HG02763 (cell line): Measurements from ENCODE around the gene TLDC2.

Experiments used
- ATAC-seq: cut with Tn5 transposase; IDR thresholded peaks from one replicate; pipeline ENCODE4 v1.9.1; 2021; ENCODE audit warnings: mild to moderate bottlenecking, moderate library complexity; ENCODE audit not compliant: unreplicated experiment

Gene TLDC2

GRCh38 chr20:36849333-36850065 is 26.4 kb upstream of the TLDC2 start:
- no peak for ATAC-seq

DNA sequence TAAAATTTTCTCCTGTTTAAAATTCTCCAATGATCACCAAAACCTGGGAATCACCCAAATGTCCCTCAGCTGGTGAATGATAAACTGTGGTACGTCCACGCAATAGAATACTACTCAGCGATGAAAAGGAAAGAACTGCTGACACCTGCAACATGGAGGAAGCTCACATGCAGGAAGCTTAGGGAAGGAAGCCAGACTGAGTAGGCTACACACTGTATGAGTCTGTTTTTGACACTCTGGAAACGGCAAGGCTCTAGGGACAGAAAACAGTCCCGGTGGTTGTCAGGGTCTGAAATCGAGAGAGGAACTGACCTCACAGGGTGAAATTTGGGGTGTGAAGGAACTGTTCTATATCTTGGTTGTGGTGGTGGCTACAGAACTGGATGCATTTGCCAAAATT is 25.2 kb upstream of the TLDC2 start:
- ATAC-seq: no peak

- no peak for ATAC-seq
Observed at GRCh38 chr20:36851490-36851889, 24.4 kb upstream of the TLDC2 start.

- no peak for ATAC-seq
Observed at GRCh38 chr20:36852187-36852586, 23.8 kb upstream of the TLDC2 start.

- ATAC-seq: no peak
Observed at GRCh38 chr20:36854348-36855240, 21.3 kb upstream of the TLDC2 start.

GRCh38 chr20:36855241-36855657 is 20.7 kb upstream of the TLDC2 start:
- no peak for ATAC-seq

DNA sequence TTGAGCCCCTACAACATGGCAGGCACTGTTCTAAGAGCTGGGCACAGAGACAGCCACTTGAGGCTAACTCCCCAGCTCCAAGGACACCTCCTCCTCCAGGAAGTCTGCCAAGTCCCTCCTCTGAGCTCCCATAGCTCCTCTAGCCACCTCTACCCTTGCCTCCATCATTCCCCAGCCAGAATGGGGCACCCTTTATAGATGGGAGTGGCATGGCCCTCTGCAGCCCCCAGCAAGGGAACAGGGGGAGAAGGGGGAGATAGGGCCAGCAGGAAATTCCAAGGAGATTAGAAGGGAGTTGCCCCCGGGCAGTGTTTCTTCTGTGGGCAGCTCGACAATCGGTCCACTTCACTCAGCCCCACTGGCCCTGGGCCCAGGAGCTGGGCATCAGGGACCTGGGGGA is 19.7 kb upstream of the TLDC2 start:
- ATAC-seq: no peak

- ATAC-seq: no peak
Observed at GRCh38 chr20:36856691-36857635, 19.0 kb upstream of the TLDC2 start.

DNA sequence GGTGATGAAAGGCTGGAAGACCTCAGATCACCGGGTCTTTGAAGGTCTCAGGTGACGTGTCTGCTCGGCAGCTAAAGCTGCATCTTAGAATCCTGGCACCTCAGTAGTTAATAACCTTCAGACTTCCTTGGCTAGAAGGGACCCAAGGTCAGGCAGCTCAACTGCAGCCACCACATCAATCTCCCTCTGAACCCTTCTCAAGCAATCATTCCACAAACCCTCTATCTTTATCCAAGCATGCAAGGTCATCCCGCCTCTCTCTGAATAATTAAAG is 16.7 kb upstream of the TLDC2 start:
- ATAC-seq: no peak

DNA sequence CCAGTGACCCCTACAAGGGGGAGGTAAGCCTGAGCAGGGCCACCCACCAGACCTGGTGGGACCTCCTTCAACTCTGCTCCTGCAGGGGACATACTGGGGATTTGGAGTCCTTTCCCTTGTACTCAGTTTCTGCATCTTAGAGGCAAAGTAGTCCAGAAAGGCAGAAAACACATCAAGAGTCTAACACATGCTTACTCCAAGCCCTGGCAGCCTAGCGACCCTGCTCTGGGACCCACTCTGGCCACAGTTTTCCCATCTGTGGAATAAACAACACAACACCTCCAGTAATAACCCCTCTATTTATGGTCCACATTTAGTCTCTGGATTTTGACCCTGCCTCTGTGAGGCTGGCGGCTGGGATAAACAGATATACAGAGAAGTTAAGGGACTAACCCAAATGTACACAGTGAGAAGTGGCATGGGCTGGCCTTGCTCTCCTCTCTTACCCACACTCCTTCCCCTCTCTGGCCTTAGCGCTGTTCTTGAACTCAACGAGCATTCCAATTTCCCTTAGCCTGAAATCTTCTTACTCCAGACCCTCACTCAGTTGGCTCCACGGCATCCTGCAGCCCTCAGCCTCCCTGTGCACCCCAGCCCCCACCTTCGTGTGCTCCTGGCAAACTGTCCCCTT is 16.1 kb upstream of the TLDC2 start:
- ATAC-seq: no peak

- no peak for ATAC-seq
Observed at GRCh38 chr20:36860339-36860738, 15.6 kb upstream of the TLDC2 start.

- no peak for ATAC-seq
Observed at GRCh38 chr20:36860811-36861624, 14.9 kb upstream of the TLDC2 start.

DNA sequence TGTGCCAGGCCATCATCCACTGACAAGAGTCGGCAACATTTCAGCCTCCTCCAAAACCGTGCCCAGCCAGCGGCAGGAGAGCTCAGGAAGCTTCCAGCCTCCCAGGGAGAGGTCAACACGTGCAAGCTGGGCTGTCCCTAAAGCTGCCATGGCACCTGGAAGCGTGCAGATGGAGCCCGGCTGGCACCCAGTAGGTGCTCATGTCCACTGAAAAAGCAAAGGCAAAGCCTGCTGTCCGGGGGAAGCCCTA is 14.4 kb upstream of the TLDC2 start:
- no peak for ATAC-seq

DNA sequence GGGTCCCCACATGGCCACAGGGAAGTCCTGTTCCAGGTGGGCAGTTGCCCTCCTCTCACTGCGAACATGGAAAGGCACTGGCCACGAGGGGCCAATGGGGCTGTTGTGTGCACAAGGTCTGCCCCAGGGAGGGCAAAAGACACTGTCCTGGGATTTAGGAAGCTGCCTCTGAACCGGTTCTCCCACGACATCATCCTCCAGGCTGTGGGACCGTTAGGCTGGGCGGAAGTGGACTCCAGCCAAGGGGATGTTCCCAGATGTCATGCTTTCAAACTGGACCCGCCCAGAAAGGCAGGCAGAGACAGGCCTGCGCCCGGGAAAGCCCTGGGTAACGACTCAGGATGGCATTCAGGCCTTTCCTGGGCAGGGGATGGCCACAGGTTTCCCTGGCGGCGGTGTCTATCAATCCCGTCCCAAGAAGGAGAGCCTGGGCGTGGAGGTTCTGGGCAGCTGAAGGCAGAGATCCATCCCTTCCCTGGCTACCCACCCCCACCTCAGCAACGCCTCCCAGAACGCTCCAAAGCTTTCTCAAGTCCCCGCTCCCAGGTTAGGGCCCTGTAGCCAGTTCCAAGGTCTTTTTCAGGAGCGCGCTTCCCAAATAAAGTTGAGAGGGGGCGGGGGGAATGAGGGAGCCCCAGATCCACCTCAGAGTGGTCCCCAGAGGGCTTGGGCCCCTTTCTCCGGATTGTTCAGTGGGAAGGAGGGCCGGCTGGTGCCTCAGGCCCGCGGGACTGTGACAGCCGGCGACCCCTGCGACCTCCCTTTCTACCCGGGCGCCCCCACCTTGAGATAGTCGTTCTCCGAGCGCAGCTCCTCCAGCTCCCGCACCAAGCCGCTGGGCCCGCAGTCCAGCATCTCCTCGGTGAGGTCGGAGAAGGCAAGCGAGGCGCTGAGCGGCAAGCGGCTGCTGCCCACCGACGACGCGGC is 13.8 kb upstream of the TLDC2 start:
- ATAC-seq: no peak

DNA sequence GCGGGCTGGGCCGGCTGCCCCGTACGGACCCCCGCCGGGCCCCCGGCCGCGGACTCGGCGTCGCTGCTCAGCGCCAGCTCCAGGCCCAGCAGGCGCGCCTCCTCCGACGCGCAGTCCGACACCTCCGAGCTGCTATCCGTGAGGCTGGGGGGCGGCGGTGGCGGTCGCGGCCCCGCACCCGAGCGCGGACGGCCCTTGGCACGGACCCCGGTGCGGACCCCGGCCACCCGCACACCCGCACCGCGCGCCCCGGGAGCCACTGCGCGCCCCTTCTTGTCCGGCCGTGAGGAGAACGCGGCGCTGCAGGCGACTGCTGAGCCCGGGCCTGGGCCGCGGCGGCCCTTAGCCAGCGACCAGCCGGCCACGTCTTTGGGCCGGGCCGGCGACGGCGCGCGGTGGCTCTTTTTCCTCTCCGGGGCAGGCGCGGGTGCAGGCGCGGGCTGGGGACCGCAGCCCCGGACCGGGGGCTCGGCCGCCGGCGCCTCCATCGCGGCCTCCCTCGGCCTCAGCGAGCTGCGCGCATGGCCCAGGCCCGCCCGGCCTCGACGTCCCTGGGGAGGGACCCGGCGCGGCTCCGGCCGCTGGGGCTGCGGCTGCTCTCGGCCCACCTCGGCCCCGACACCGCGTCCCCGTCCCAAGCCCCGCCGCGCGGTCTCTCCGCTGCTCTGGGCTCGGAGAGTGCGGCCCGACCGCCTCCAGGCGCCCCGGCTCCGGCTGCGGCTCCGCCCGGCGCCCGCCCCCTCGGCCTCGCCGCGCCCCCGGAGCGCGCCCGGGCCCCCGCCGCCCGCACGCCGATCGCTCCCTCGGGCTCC is 12.9 kb upstream of the TLDC2 start:
- peak; percentile 8 for ATAC-seq

- no peak for ATAC-seq
Observed at GRCh38 chr20:36865076-36865860, 10.7 kb upstream of the TLDC2 start.

DNA sequence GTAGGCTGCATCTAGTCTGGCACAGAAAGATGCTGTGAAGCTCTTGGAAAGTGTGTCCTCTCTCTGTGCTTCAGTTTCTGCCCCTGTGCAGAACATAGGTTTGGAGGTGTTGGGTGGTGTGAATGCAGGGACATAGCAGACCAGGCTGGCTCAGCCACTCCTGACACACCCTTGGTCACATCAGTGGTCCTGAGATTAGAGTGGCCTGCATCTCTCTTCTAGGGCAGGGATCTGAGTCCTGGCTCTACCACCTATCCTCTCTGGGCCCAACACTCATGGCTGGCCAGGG is 10.1 kb upstream of the TLDC2 start:
- ATAC-seq: no peak

- ATAC-seq: no peak
Observed at GRCh38 chr20:36866164-36866563, 9.8 kb upstream of the TLDC2 start.
